Neural progenitor cell (in vitro differentiated cells): Measurements from ENCODE around the gene TBCB.

Source experiments
- CTCF ChIP-seq: fragments of 200-600 bp; sonication (generic); IDR thresholded peaks from 2 replicates; pipeline ENCODE4 v1.5.1; 2017; ENCODE audit warnings: antibody characterized with exemption, mild to moderate bottlenecking
- EZH2 ChIP-seq: fragments of 200-600 bp; sonication (generic); IDR thresholded peaks from 2 replicates; pipeline ENCODE4 v1.6.1; 2017; ENCODE audit warnings: antibody characterized with exemption, mild to moderate bottlenecking, moderate library complexity

- TF ChIP-seq CTCF (no peak), EZH2 (no peak)
Observed at GRCh38 chr19:36099166-36099785, 16.0 kb upstream of the TBCB start.
